ENCODE measurements around the gene TOMM20. TPM values are rescaled to one million over a fixed set of nuclear protein-coding genes. Genes with fewer than 3 reads are reported as not detected.

TOMM20 gene
- total RNA-seq, 1 donor from 2014 or later: 70.6 TPM

GRCh38 chr1:235069577-235070563, 58.8 kb downstream of the TOMM20 start:
- intact Hi-C loops (cut with micrococcal nuclease): no loop called here

GRCh38 chr1:235069176-235069575, 59.5 kb downstream of the TOMM20 start:
- intact Hi-C loops (cut with micrococcal nuclease): no loop called here

- intact Hi-C loops (cut with micrococcal nuclease): no loop called here
Measured at GRCh38 chr1:235068158-235069121, 60.2 kb downstream of the TOMM20 start.

GRCh38 chr1:235067396-235068157, 61.1 kb downstream of the TOMM20 start:
- intact Hi-C loops (cut with micrococcal nuclease): no loop called here

GRCh38 chr1:235063068-235063765, 65.4 kb downstream of the TOMM20 start:
- intact Hi-C loops (cut with micrococcal nuclease): no loop called here

GRCh38 chr1:235060607-235061470, 67.8 kb downstream of the TOMM20 start:
- intact Hi-C loops (cut with micrococcal nuclease): no loop called here

Other genes starting within 250 kb of the TOMM20 start
- 101 and 102 TPM in 2 replicates for gene RBM34, start 32.4 kb upstream of the TOMM20 start, total RNA-seq
- gene ARID4B, start 199.3 kb upstream of the TOMM20 start, total RNA-seq: 40.8 and 44.0 TPM in 2 replicates
- gene GGPS1, start 199.7 kb upstream of the TOMM20 start, total RNA-seq: 24.5 and 30.1 TPM in 2 replicates
- gene TBCE, start 238.6 kb upstream of the TOMM20 start, total RNA-seq: 25.1 and 28.2 TPM in 2 replicates

All from T-helper 2 cell treated with Interferon-gamma antibody and Interleukin-4, amounts not matched to agents 100 ng/mL and 5 ng/mL, for 36 hours (primary cell).